ENCODE data around the gene UBE2S. TPM values are rescaled to one million over a fixed set of nuclear protein-coding genes. Genes with fewer than 3 reads are reported as not detected.

The UBE2S gene
- total and polyA plus RNA-seq, 4 donors = 14.6 to 124 (median 79.7) TPM

DNA sequence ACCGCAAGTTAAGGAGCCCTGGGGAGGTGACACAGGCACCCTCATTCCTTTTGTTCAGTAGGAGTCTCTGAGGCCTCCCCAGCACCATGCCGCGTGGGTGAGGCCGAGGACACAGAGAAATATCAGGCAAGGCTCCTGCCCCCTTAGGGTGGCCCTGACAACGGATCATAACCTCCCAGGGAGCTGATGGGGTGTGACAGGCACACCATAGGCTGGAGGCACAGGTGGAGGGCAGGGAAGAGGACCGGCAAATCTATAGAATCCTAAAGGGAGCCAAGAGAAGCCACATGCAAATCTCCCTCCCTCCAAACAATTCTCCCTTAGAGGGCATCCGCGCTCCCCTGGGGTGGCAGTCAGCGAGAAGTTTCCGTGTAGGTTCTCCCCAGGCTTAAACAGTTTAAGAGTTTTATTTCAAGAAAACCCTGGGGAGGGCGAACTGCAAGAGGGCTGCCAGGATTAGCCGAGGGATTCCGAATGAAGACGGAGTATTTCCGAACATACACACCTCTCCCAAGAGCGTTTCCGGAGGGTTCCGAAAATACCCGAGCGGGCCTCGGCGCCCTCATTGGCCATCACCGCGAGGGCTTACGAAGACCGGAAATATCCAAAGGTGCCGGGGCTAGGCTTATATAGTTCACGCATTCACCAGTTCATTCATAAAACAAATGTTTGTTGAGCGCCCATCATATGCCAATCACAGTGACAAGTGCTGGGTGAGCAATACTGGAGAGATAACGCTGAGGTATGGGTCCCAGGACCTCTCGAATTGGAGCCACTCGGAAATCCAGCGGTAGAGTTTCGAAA, 22.5 kb downstream of the UBE2S start:
- peak; percentile 97 to 99 (median 98) for DNase-seq (ENCODE audit: low read depth in 4 of 6, low spot score in 6 of 6)
- 4% methylated on average over 27 of the region's 34 CpGs for WGBS (ENCODE audit: insufficient coverage)
- peak overlapping the region; percentile 96 for H3K4me3 ChIP-seq (ENCODE audit: low read depth, low read length)
- peak overlapping the region; percentile 94 for H3K27ac ChIP-seq (ENCODE audit: low read depth, low read length)
- H3K36me3 ChIP-seq (ENCODE audit: control insufficient read depth, insufficient read depth, low read length) = peaks cover 38% of the 10 kb centered on the region
- no peaks in the 10 kb centered on the region for H3K9me3 ChIP-seq (ENCODE audit: control insufficient read depth, insufficient read depth, low read length)
- H3K27me3 ChIP-seq (ENCODE audit: control insufficient read depth, insufficient read depth, low read length) = no peaks in the 10 kb centered on the region
- peaks cover 59% of the 10 kb centered on the region for H3K4me1 ChIP-seq (ENCODE audit: control insufficient read depth, insufficient read depth, low read length)

GRCh38 chr19:55384131-55384919, 23.3 kb downstream of the UBE2S start, which contains the start of gene TMEM238:
Gene TMEM238, minus strand, starts transcription at chr19:55384292. Its CDS starts 33 bp downstream, at chr19:55384259.
- Histone ChIP-seq H3K4me3 (ENCODE audit: low read depth, low read length) (peak within 1 kb of the TSS; percentile 96), H3K27me3 (ENCODE audit: control insufficient read depth, insufficient read depth, low read length) (no peaks in the 10 kb centered on the region), H3K36me3 (ENCODE audit: control insufficient read depth, insufficient read depth, low read length) (peaks cover 30% of the 10 kb centered on the region), H3K9me3 (ENCODE audit: control insufficient read depth, insufficient read depth, low read length) (no peaks in the 10 kb centered on the region), H3K4me1 (ENCODE audit: control insufficient read depth, insufficient read depth, low read length) (peaks cover 51% of the 10 kb centered on the region), H3K27ac (ENCODE audit: low read depth, low read length) (peak within 1 kb of the TSS; percentile 94)
- DNase-seq (ENCODE audit: low read depth in 4 of 6, low spot score in 6 of 6) = peak in 2 of 6 donors; percentile 43 to 47
- 18% methylated on average over 71 of the region's 72 CpGs for WGBS (ENCODE audit: insufficient coverage)

GRCh38 chr19:55383279-55384130, 24.1 kb downstream of the UBE2S start:
- peaks cover 22% of the 10 kb centered on the region for H3K36me3 ChIP-seq (ENCODE audit: control insufficient read depth, insufficient read depth, low read length)
- H3K4me1 ChIP-seq (ENCODE audit: control insufficient read depth, insufficient read depth, low read length) = peaks cover 43% of the 10 kb centered on the region
- DNase-seq (ENCODE audit: low read depth in 4 of 6, low spot score in 6 of 6) = peak in 2 of 6 donors; percentile 82 to 83
- H3K9me3 ChIP-seq (ENCODE audit: control insufficient read depth, insufficient read depth, low read length) = no peaks in the 10 kb centered on the region
- peak overlapping the region; percentile 57 for H3K27ac ChIP-seq (ENCODE audit: low read depth, low read length)
- H3K27me3 ChIP-seq (ENCODE audit: control insufficient read depth, insufficient read depth, low read length) = no peaks in the 10 kb centered on the region
- WGBS (ENCODE audit: insufficient coverage) = 3% methylated on average over 88 of the region's 88 CpGs
- H3K4me3 ChIP-seq (ENCODE audit: low read depth, low read length) = peak overlapping the region; percentile 27

DNA sequence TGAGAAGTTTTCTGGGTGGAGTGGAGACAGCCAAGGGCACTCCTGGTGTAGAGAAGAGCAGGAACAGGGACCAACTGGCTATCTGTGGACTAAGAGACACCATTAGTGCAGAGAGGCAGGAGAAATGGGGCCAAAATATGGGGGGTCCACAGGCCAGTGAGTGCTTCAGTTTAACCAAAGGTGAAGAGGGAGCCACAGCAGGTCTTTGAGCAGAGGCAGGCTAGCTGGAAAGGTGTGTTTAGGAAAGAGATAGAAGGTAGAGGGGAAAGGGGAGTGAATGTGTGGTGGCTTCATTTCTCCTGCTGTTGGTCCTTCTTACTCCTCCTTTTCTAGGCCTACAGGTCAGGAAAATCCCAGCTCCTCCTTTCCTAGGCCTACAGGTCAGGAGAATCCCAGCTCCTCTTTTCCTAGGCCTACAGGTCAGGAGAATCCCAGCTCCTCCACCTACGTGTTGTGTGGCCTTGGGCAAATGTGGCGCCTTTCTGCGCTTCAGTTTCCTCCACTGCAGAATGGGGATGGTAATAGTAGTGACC, 25.0 kb downstream of the UBE2S start:
- peaks cover 38% of the 10 kb centered on the region for H3K4me1 ChIP-seq (ENCODE audit: control insufficient read depth, insufficient read depth, low read length)
- DNase-seq (ENCODE audit: low read depth in 4 of 6, low spot score in 6 of 6) = no peak
- peaks cover 6% of the 10 kb centered on the region for H3K27me3 ChIP-seq (ENCODE audit: control insufficient read depth, insufficient read depth, low read length)
- H3K27ac ChIP-seq (ENCODE audit: low read depth, low read length) = no peak overlapping the region
- H3K36me3 ChIP-seq (ENCODE audit: control insufficient read depth, insufficient read depth, low read length) = peaks cover 12% of the 10 kb centered on the region
- WGBS (ENCODE audit: insufficient coverage) = no CpG with 5 or more reads among the region's 3 CpGs
- H3K4me3 ChIP-seq (ENCODE audit: low read depth, low read length) = no peak overlapping the region
- H3K9me3 ChIP-seq (ENCODE audit: control insufficient read depth, insufficient read depth, low read length) = no peaks in the 10 kb centered on the region

DNA sequence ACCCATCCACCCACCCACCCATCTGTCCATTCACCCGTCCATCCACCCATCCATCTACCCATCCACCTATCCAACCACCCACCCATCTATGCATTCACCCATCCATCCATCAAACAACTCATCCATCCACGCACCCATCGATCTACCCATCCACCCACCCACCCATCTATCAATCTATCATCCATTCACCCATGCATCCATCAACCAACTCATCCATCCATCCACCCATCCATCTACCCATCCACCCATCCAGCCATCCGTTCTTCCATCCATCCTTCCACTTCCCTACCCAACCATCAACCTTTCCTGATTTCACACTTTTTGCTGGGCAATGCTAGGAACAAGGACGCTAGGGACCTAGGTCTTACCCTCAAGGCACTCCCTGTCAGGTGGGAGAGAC, 25.6 kb downstream of the UBE2S start:
- Histone ChIP-seq H3K4me3 (ENCODE audit: low read depth, low read length) (no peak overlapping the region), H3K9me3 (ENCODE audit: control insufficient read depth, insufficient read depth, low read length) (no peaks in the 10 kb centered on the region), H3K27ac (ENCODE audit: low read depth, low read length) (no peak overlapping the region), H3K4me1 (ENCODE audit: control insufficient read depth, insufficient read depth, low read length) (peaks cover 37% of the 10 kb centered on the region), H3K36me3 (ENCODE audit: control insufficient read depth, insufficient read depth, low read length) (peaks cover 7% of the 10 kb centered on the region), H3K27me3 (ENCODE audit: control insufficient read depth, insufficient read depth, low read length) (peaks cover 11% of the 10 kb centered on the region)
- DNase-seq (ENCODE audit: low read depth in 4 of 6, low spot score in 6 of 6) = no peak
- WGBS (ENCODE audit: insufficient coverage) = 96% methylated on average over 5 of the region's 5 CpGs

DNA sequence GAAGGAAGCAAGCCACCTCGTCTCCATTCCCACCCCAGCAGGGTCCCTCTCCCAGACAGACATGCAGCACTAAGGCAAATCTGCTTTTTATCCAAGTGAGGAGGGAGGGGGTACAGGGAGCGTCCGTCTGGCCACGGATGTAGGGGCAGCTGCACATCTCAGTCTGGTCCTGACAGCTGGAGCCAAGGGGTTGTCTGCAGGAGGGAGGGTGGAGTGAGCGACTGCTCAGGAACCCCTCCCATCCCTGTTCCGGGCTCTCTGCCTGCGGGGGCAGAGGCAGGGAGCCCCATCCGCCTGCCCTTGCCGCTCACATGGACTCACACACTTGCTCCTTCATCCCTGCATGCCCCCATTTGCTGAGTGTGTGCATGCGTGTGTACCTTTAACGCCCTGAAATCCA, 28.4 kb downstream of the UBE2S start:
- no peaks in the 10 kb centered on the region for H3K9me3 ChIP-seq (ENCODE audit: control insufficient read depth, insufficient read depth, low read length)
- no peak for DNase-seq (ENCODE audit: low read depth in 4 of 6, low spot score in 6 of 6)
- WGBS (ENCODE audit: insufficient coverage) = 20% methylated on average over 1 of the region's 11 CpGs
- no peak overlapping the region for H3K27ac ChIP-seq (ENCODE audit: low read depth, low read length)
- H3K4me1 ChIP-seq (ENCODE audit: control insufficient read depth, insufficient read depth, low read length) = peaks cover 31% of the 10 kb centered on the region
- no peaks in the 10 kb centered on the region for H3K36me3 ChIP-seq (ENCODE audit: control insufficient read depth, insufficient read depth, low read length)
- H3K4me3 ChIP-seq (ENCODE audit: low read depth, low read length) = no peak overlapping the region
- peaks cover 30% of the 10 kb centered on the region for H3K27me3 ChIP-seq (ENCODE audit: control insufficient read depth, insufficient read depth, low read length)

DNA sequence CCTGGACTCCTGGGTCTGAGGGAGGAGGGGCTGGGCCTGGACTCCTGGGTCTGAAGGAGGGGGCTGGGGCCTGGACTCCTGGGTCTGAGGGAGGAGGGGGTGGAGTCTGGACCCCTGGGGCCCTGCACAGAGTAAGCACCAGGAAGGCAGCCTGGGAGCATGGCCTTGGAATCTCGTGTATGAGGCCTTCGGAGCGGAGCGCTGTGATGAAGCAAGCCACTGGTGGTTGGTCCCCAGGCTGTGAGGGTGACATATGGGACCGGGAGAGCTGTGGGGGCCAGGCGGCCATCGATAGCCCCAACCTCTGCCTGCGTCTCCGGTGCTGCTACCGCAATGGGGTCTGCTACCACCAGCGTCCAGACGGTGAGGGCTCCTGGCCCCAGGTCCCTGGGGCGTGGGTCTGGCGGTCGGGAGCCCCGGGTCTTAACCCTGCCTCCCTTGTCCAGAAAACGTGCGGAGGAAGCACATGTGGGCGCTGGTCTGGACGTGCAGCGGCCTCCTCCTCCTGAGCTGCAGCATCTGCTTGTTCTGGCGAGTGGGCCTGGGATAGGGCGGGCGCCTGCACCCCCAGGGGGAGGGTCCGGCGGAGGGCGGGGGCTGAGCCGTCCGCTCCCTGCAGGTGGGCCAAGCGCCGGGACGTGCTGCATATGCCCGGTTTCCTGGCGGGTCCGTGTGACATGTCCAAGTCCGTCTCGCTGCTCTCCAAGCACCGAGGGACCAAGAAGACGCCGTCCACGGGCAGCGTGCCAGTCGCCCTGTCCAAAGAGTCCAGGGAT, 30.0 kb downstream of the UBE2S start:
- 11% methylated on average over 43 of the region's 43 CpGs for WGBS (ENCODE audit: insufficient coverage)
- no peaks in the 10 kb centered on the region for H3K36me3 ChIP-seq (ENCODE audit: control insufficient read depth, insufficient read depth, low read length)
- no peak overlapping the region for H3K27ac ChIP-seq (ENCODE audit: low read depth, low read length)
- peak in 1 of 6 donors; percentile 37 for DNase-seq (ENCODE audit: low read depth in 4 of 6, low spot score in 6 of 6)
- no peaks in the 10 kb centered on the region for H3K9me3 ChIP-seq (ENCODE audit: control insufficient read depth, insufficient read depth, low read length)
- peaks cover 29% of the 10 kb centered on the region for H3K4me1 ChIP-seq (ENCODE audit: control insufficient read depth, insufficient read depth, low read length)
- H3K27me3 ChIP-seq (ENCODE audit: control insufficient read depth, insufficient read depth, low read length) = peaks cover 44% of the 10 kb centered on the region
- no peak overlapping the region for H3K4me3 ChIP-seq (ENCODE audit: low read depth, low read length)

DNA sequence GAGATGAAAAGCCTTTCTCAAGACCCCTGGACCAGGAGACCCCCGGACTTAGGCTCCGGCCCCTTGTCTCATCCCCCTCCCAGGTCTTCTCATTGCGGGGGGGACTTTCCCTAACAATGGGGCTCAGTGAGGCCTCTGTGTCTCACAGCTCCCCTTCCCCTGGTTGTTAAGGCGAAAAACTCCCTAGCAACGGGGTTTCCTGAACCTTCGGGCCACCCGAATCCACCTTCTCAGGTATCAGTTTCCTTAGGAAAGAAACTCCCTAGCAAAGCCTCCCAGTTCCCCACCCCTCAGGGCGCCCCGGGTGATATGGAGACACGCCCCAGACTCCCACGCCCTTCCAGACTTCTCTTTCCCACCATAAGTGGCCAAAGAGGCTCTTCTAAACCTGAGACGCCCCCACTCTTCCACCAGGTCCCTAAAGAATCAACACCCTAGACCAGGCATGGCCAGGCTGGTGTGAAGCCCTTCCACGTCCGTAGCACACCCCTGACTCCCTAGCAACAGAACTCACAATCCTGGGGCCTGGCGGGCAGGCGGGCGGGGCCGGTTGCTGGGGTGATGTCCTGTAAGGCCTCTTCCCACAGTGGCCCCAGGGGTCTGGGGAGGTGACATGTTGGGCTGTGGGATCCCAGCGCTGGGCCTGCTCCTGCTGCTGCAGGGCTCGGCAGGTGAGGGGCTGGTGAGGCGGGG, 31.2 kb downstream of the UBE2S start, which contains the start of gene TMEM190:
Gene TMEM190, plus strand, starts transcription at position 586 of the 693 bp plus-strand sequence. Its CDS starts 28 bp downstream, at position 614.
- Histone ChIP-seq H3K27ac (ENCODE audit: low read depth, low read length) (no peak within 1 kb of the TSS), H3K4me3 (ENCODE audit: low read depth, low read length) (no peak within 1 kb of the TSS), H3K9me3 (ENCODE audit: control insufficient read depth, insufficient read depth, low read length) (no peaks in the 10 kb centered on the region), H3K4me1 (ENCODE audit: control insufficient read depth, insufficient read depth, low read length) (peaks cover 29% of the 10 kb centered on the region), H3K27me3 (ENCODE audit: control insufficient read depth, insufficient read depth, low read length) (peaks cover 55% of the 10 kb centered on the region), H3K36me3 (ENCODE audit: control insufficient read depth, insufficient read depth, low read length) (no peaks in the 10 kb centered on the region)
- no peak for DNase-seq (ENCODE audit: low read depth in 4 of 6, low spot score in 6 of 6)
- 38% methylated on average over 15 of the region's 21 CpGs for WGBS (ENCODE audit: insufficient coverage)
